Stimulated activated memory B cell treated with anti-CD40 and anti-IgM and Interleukin-4, amounts not matched to agents 10 μg/mL and 1 μg/mL and 100 μg/mL, for 72 hours (primary cell): Measurements from ENCODE around the gene DENND4A.
"Not testable (repeated sequence)": the region's sequence is repeated elsewhere in the genome, so short reads cannot be mapped to it uniquely, and the experiment has no call there.

ENCODE experiments used
- ATAC-seq: fragments of 150-1000 bp; cut with Tn5 transposase; 2 replicates; pipeline ENCODE4 v1.10.0; 2021
- H3K27ac Mint-ChIP-seq: one replicate; pipeline ENCODE4 v1.8.0; 2022; ENCODE audit warnings: mild to moderate bottlenecking, mixed read lengths
- H3K27me3 Mint-ChIP-seq: one replicate; pipeline ENCODE4 v1.8.0; 2022; ENCODE audit warnings: mixed read lengths
- H3K36me3 Mint-ChIP-seq: one replicate; pipeline ENCODE4 v1.8.0; 2022; ENCODE audit warnings: mixed read lengths
- H3K4me1 Mint-ChIP-seq: one replicate; pipeline ENCODE4 v1.8.0; 2022; ENCODE audit warnings: mixed read lengths
- H3K4me3 Mint-ChIP-seq: one replicate; pipeline ENCODE4 v1.8.0; 2022; ENCODE audit warnings: mild to moderate bottlenecking, moderate library complexity, mixed read lengths
- H3K9me3 Mint-ChIP-seq: one replicate; pipeline ENCODE4 v1.8.0; 2022; ENCODE audit warnings: mixed read lengths

DENND4A gene

GRCh38 chr15:65633752-65634151 lies 158.3 kb downstream of the DENND4A start:
- no peak overlapping the region for H3K27ac Mint-ChIP-seq

GRCh38 chr15:65632780-65633375 lies 159.2 kb downstream of the DENND4A start:
- Mint-ChIP-seq H3K27ac (no peak overlapping the region), H3K9me3 (no peaks in the 10 kb centered on the region), H3K4me1 (peaks cover 21% of the 10 kb centered on the region), H3K27me3 (no peaks in the 10 kb centered on the region), H3K36me3 (peaks cover 6% of the 10 kb centered on the region), H3K4me3 (no peak overlapping the region)
- ATAC-seq, result no peak

More at GRCh38 chr15:65633752-65634151, 158.3 kb downstream of the DENND4A start:
- ATAC-seq, result no peak
- H3K27me3 Mint-ChIP-seq, result no peaks in the 10 kb centered on the region
- H3K36me3 Mint-ChIP-seq, result peaks cover 6% of the 10 kb centered on the region
- peaks cover 26% of the 10 kb centered on the region for H3K4me1 Mint-ChIP-seq
- H3K4me3 Mint-ChIP-seq, result no peak overlapping the region
- no peaks in the 10 kb centered on the region for H3K9me3 Mint-ChIP-seq

- H3K27me3 Mint-ChIP-seq, result no peaks in the 10 kb centered on the region
- H3K36me3 Mint-ChIP-seq, result peaks cover 6% of the 10 kb centered on the region
- peak overlapping the region; percentile 11 for H3K4me3 Mint-ChIP-seq
- H3K27ac Mint-ChIP-seq, result peak overlapping the region; percentile 6
- H3K9me3 Mint-ChIP-seq, result no peaks in the 10 kb centered on the region
- peaks cover 21% of the 10 kb centered on the region for H3K4me1 Mint-ChIP-seq
- ATAC-seq, result peak; percentile 69
These were observed 160.6 kb downstream of the DENND4A start for GRCh38 chr15:65631503-65631902.

GRCh38 chr15:65630760-65631159 lies 161.3 kb downstream of the DENND4A start:
- Mint-ChIP-seq H3K36me3 (peaks cover 12% of the 10 kb centered on the region), H3K27ac (peak overlapping the region; percentile 6), H3K4me3 (no peak overlapping the region), H3K4me1 (peaks cover 21% of the 10 kb centered on the region), H3K9me3 (no peaks in the 10 kb centered on the region), H3K27me3 (no peaks in the 10 kb centered on the region)
- peak; percentile 82 for ATAC-seq

- no peak overlapping the region for H3K27ac Mint-ChIP-seq
- no peaks in the 10 kb centered on the region for H3K27me3 Mint-ChIP-seq
- ATAC-seq, result no peak
- no peaks in the 10 kb centered on the region for H3K9me3 Mint-ChIP-seq
- peaks cover 21% of the 10 kb centered on the region for H3K4me1 Mint-ChIP-seq
- H3K36me3 Mint-ChIP-seq, result peaks cover 24% of the 10 kb centered on the region
- H3K4me3 Mint-ChIP-seq, result no peak overlapping the region
These were observed 162.5 kb downstream of the DENND4A start for GRCh38 chr15:65629548-65629947.

GRCh38 chr15:65626856-65627255 lies 165.2 kb downstream of the DENND4A start:
- no peak overlapping the region for H3K27ac Mint-ChIP-seq
- ATAC-seq, result no peak

GRCh38 chr15:65623103-65623502 lies 169.0 kb downstream of the DENND4A start:
- Mint-ChIP-seq H3K9me3 (no peaks in the 10 kb centered on the region), H3K4me3 (no peak overlapping the region), H3K36me3 (peaks cover 30% of the 10 kb centered on the region), H3K27me3 (no peaks in the 10 kb centered on the region), H3K4me1 (no peaks in the 10 kb centered on the region), H3K27ac (no peak overlapping the region)
- no peak for ATAC-seq

More at GRCh38 chr15:65626856-65627255, 165.2 kb downstream of the DENND4A start:
- no peaks in the 10 kb centered on the region for H3K27me3 Mint-ChIP-seq
- H3K9me3 Mint-ChIP-seq, result no peaks in the 10 kb centered on the region
- H3K4me1 Mint-ChIP-seq, result peaks cover 16% of the 10 kb centered on the region
- peaks cover 31% of the 10 kb centered on the region for H3K36me3 Mint-ChIP-seq
- H3K4me3 Mint-ChIP-seq, result no peak overlapping the region

GRCh38 chr15:65621638-65622037 lies 170.5 kb downstream of the DENND4A start, which contains the start of gene SLC24A1:
Gene SLC24A1 (plus strand): TSS chr15:65621938. CDS start chr15:65624081, 2,143 bp downstream.
- peaks cover 40% of the 10 kb centered on the region for H3K36me3 Mint-ChIP-seq
- no peaks in the 10 kb centered on the region for H3K27me3 Mint-ChIP-seq
- H3K27ac Mint-ChIP-seq, result no peak within 1 kb of the TSS
- ATAC-seq, result no peak
- H3K9me3 Mint-ChIP-seq, result no peaks in the 10 kb centered on the region
- H3K4me1 Mint-ChIP-seq, result no peaks in the 10 kb centered on the region
- no peak within 1 kb of the TSS for H3K4me3 Mint-ChIP-seq

GRCh38 chr15:65620833-65621232 lies 171.3 kb downstream of the DENND4A start:
- Mint-ChIP-seq H3K9me3 (no peaks in the 10 kb centered on the region), H3K27me3 (no peaks in the 10 kb centered on the region), H3K4me3 (no peak overlapping the region), H3K27ac (no peak overlapping the region), H3K4me1 (no peaks in the 10 kb centered on the region), H3K36me3 (peaks cover 35% of the 10 kb centered on the region)
- ATAC-seq, result no peak

GRCh38 chr15:65619626-65620290 lies 172.3 kb downstream of the DENND4A start:
- Mint-ChIP-seq H3K4me3 (no peak overlapping the region), H3K36me3 (peaks cover 24% of the 10 kb centered on the region), H3K27me3 (no peaks in the 10 kb centered on the region), H3K4me1 (no peaks in the 10 kb centered on the region), H3K9me3 (no peaks in the 10 kb centered on the region), H3K27ac (no peak overlapping the region)
- no peak for ATAC-seq

- Mint-ChIP-seq H3K9me3 (no peaks in the 10 kb centered on the region), H3K36me3 (peaks cover 13% of the 10 kb centered on the region)
- ATAC-seq, result no peak
These were observed 173.5 kb downstream of the DENND4A start for GRCh38 chr15:65618560-65619109.

GRCh38 chr15:65615887-65616286 lies 176.2 kb downstream of the DENND4A start:
- not testable (repeated sequence) for H3K27me3 Mint-ChIP-seq, ATAC-seq, H3K36me3 Mint-ChIP-seq, H3K4me3 Mint-ChIP-seq, H3K27ac Mint-ChIP-seq, H3K9me3 Mint-ChIP-seq
- peaks cover 21% of the 10 kb centered on the region for H3K4me1 Mint-ChIP-seq

More at GRCh38 chr15:65618560-65619109, 173.5 kb downstream of the DENND4A start:
- Mint-ChIP-seq H3K27ac (no peak overlapping the region), H3K4me1 (peaks cover 4% of the 10 kb centered on the region), H3K4me3 (no peak overlapping the region), H3K27me3 (no peaks in the 10 kb centered on the region)

- Mint-ChIP-seq H3K36me3 (peaks cover 9% of the 10 kb centered on the region), H3K4me1 (peaks cover 21% of the 10 kb centered on the region), H3K27ac (no peak overlapping the region), H3K9me3 (no peaks in the 10 kb centered on the region), H3K27me3 (no peaks in the 10 kb centered on the region), H3K4me3 (no peak overlapping the region)
- no peak for ATAC-seq
These were observed 178.9 kb downstream of the DENND4A start for GRCh38 chr15:65612949-65613744.

GRCh38 chr15:65612616-65612946 lies 179.5 kb downstream of the DENND4A start:
- Mint-ChIP-seq H3K4me3 (no peak overlapping the region), H3K27me3 (no peaks in the 10 kb centered on the region), H3K9me3 (no peaks in the 10 kb centered on the region), H3K27ac (peak overlapping the region; percentile 92), H3K4me1 (peaks cover 21% of the 10 kb centered on the region), H3K36me3 (peaks cover 9% of the 10 kb centered on the region)
- no peak for ATAC-seq

GRCh38 chr15:65611888-65612615 lies 180.0 kb downstream of the DENND4A start:
- H3K27ac Mint-ChIP-seq, result peak overlapping the region; percentile 92
- no peak for ATAC-seq

More at GRCh38 chr15:65611888-65612615, 180.0 kb downstream of the DENND4A start:
- Mint-ChIP-seq H3K36me3 (peaks cover 4% of the 10 kb centered on the region), H3K4me1 (peaks cover 21% of the 10 kb centered on the region), H3K4me3 (peak overlapping the region; percentile 92), H3K27me3 (no peaks in the 10 kb centered on the region), H3K9me3 (no peaks in the 10 kb centered on the region)
